Measurements from ENCODE around the gene STX11. TPM values are rescaled to one million over a fixed set of nuclear protein-coding genes. Genes with fewer than 3 reads are reported as not detected.

The STX11 gene
- 15.5 and 15.6 TPM in 2 replicates for total RNA-seq

DNA sequence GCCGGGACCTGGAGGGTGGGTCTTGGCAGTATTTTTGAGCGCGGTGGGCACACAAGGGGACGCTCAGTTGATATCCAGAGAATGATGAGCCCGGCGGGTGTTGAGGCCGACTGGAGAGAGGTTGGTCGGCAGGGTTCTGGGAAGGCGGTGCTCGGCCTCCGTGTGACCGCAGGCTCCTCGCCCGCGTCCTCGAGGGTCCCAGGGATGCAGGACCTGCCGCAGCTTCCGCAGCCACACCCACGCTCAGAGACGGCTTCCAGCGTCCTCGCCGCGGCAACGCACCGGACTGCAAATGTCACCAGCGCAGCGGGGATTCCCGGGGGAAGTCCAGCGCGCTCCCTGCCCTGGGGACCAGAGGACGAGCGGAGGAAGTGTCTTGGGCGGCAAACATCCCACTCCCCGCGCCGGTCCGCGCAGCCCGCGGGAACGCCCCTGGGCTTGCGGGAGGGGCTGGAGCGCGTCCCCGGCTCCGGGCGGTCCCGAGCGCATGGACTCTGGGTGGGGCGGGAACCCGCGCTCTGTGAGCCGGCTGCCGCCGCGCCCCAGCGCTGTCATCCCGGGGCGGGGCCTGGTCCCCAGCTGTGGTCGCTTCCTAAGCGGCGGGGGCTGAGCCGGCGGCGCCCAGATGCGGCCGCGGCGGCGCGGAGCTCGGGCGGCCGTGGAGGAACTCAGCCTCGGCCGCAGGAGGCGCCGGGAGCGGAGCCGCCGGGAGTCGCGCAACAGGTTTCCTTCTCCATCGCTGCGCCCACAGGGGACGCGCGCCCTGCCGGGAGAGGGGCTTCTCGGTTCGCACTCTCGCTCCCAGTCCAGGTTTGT lies at the start of gene STX11:
Gene STX11, plus strand, starts transcription at position 624 of the 816 bp plus-strand sequence. CDS start 36,111 bp downstream, outside the sequence.
- Mint-ChIP-seq H3K36me3 (ENCODE audit: low read depth) (peaks cover 26% of the 10 kb centered on the region), H3K4me3 (peak within 1 kb of the TSS; percentile 89), H3K4me1 (peaks cover 41% of the 10 kb centered on the region), H3K27me3 (no peaks in the 10 kb centered on the region), H3K27ac (peak within 1 kb of the TSS; percentile 96), H3K9me3 (no peaks in the 10 kb centered on the region)
- intact Hi-C loops (cut with micrococcal nuclease), result loop anchor here (2.0 to 10.0 kb wide), 5 partner anchors 45 to 1585 kb away; partner anchors contain the start of genes ADAT2, EPM2A and PEX3
- peak; percentile 95 for DNase-seq

DNA sequence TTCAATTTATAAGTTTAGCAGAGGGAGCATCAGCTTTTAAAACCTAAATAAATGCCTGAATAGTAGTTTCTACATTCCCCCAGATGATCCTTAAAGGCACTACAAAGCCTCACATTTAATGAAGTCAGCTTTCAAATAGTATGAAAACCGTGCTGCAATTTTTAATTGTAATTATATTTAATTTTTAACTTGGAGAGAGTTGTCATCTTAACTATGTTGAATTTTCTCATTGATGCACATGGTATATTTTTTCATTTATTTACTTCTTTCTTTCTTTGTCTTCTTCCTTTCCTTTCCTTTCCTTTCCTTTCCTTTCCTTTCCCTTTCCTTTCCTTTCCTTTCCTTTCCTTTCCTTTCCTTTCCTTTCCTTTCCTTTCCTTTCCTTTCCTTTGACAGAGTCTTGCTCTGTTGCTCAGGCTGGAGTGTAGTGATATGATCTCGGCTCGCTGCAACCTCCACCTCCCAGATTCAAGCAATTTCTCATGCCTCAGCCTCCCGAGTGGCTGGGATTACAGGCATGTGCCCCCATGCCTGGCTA lies 47.2 kb upstream of the STX11 start:
- no peak for DNase-seq
- Mint-ChIP-seq H3K4me3 (no peak overlapping the region), H3K4me1 (peaks cover 7% of the 10 kb centered on the region)

DNA sequence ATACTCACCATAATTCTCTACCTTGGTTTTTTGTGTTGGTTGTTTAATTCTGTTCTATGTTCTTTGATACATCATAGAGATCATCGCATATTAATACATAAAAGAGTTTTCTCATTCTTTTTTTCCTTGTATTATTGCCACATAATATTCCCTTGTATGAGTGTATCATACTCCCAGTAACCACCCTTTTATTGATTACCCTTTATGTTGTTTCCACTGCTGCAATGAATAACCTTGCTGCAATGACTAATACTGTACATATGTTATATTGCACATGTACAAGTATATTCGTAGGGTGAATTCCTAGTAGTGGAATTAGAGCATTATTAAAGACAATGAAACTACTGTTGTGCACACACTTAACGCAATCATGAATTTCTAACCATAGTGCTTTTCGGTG lies 45.8 kb upstream of the STX11 start:
- Mint-ChIP-seq H3K9me3 (no peaks in the 10 kb centered on the region), H3K4me3 (no peak overlapping the region), H3K4me1 (peaks cover 7% of the 10 kb centered on the region), H3K27me3 (peaks cover 6% of the 10 kb centered on the region), H3K36me3 (ENCODE audit: low read depth) (no peaks in the 10 kb centered on the region), H3K27ac (no peak overlapping the region)
- intact Hi-C loops (cut with micrococcal nuclease), result loop anchor here (2.0 to 10.0 kb wide), 4 partner anchors 26 to 1110 kb away; partner anchors contain the start of gene STX11
- no peak for DNase-seq

More for the DNA sequence above, 47.2 kb upstream of the STX11 start:
- intact Hi-C loops (cut with micrococcal nuclease), result loop anchor here (10.0 kb wide), 1 partner anchor 1112 kb away; no protein-coding TSS in a partner anchor
- Mint-ChIP-seq H3K9me3 (no peaks in the 10 kb centered on the region), H3K36me3 (ENCODE audit: low read depth) (no peaks in the 10 kb centered on the region), H3K27me3 (peaks cover 5% of the 10 kb centered on the region), H3K27ac (no peak overlapping the region)

DNA sequence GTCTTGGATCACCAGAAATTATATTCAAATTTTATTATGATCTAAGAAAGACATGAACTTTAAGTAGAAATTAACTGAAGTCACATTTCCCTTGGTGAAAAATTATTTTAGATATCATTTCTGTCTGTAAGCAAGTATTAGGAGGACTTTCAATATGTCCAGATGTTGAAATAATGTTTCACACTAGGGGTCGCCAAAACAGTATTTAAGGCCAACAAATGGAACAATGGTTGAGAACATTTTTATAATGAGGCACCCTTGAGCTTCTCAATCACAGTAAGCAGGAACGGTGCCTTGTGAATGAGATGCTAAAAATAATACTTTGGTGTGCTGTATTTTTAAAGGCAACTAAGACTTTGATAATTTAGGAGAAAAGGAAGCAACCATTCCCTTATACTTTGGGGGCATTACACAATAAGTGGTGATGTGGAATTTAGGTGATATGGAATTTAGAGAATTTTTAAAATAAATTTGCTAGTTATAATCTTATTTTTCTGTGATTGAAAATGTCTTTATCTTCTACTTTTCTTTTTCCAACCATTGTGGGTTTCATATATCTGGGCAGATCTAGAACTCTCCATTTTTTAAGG lies 45.3 kb upstream of the STX11 start:
- DNase-seq, result peak; percentile 87
- no peaks in the 10 kb centered on the region for H3K9me3 Mint-ChIP-seq
- peaks cover 6% of the 10 kb centered on the region for H3K27me3 Mint-ChIP-seq
- H3K4me3 Mint-ChIP-seq, result no peak overlapping the region
- H3K36me3 Mint-ChIP-seq (ENCODE audit: low read depth), result no peaks in the 10 kb centered on the region
- intact Hi-C loops (cut with micrococcal nuclease), result loop anchor here (1.0 to 10.0 kb wide), 6 partner anchors 26 to 1110 kb away; partner anchors contain the start of gene STX11
- H3K27ac Mint-ChIP-seq, result no peak overlapping the region
- H3K4me1 Mint-ChIP-seq, result peaks cover 7% of the 10 kb centered on the region

DNA sequence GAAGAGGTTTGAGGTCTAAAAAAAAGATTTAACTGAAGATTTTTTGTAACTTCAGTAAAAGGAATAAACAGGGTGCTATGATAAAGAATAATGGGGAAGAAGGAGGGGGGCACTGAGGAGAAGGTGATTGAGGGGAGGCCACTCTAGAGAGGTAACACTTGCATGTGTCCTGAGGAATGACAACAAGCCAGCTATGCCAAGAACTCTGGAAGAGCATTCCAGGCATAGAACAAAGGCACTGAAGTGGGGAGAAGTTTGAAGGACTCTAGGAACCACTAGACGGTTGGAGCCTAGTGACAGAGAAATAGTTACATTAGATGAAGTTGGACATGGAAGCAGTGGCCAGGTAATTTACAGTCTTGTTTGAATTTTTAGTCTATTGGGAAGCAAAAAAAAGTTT lies 44.1 kb upstream of the STX11 start:
- Mint-ChIP-seq H3K27ac (no peak overlapping the region), H3K4me3 (no peak overlapping the region)

DNA sequence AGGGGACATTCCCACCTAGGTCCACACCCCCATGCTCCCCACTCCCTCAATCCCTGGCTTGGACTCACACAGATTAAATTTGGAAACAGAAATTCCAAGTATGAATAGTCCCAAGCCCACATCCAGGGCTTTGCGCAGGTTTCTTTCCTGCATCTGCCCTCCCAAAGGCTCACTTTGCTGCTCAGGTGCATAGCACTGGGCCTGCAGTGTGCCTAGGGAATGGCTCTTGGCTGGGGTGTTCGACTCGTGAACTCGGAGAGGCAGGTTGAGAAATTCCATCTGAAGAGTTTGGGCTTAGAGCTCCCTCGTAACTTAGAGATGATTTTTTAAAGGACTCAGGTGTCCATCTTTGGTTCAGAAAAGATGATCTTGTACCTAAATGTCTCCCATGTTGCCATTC lies 40.1 kb upstream of the STX11 start:
- no peak overlapping the region for H3K4me3 Mint-ChIP-seq
- no peak for DNase-seq
- H3K27me3 Mint-ChIP-seq, result peaks cover 5% of the 10 kb centered on the region
- peaks cover 5% of the 10 kb centered on the region for H3K4me1 Mint-ChIP-seq
- no peaks in the 10 kb centered on the region for H3K36me3 Mint-ChIP-seq (ENCODE audit: low read depth)
- no peak overlapping the region for H3K27ac Mint-ChIP-seq
- intact Hi-C loops (cut with micrococcal nuclease), result loop anchor here (5.0 kb wide), 1 partner anchor 252 kb away; no protein-coding TSS in a partner anchor
- H3K9me3 Mint-ChIP-seq, result no peaks in the 10 kb centered on the region

More for the DNA sequence above, 44.1 kb upstream of the STX11 start:
- H3K4me1 Mint-ChIP-seq, result peaks cover 7% of the 10 kb centered on the region
- no peaks in the 10 kb centered on the region for H3K9me3 Mint-ChIP-seq
- no peaks in the 10 kb centered on the region for H3K36me3 Mint-ChIP-seq (ENCODE audit: low read depth)
- intact Hi-C loops (cut with micrococcal nuclease), result loop anchor here (10.0 kb wide), 1 partner anchor 1109 kb away; no protein-coding TSS in a partner anchor
- no peak for DNase-seq
- peaks cover 6% of the 10 kb centered on the region for H3K27me3 Mint-ChIP-seq

DNA sequence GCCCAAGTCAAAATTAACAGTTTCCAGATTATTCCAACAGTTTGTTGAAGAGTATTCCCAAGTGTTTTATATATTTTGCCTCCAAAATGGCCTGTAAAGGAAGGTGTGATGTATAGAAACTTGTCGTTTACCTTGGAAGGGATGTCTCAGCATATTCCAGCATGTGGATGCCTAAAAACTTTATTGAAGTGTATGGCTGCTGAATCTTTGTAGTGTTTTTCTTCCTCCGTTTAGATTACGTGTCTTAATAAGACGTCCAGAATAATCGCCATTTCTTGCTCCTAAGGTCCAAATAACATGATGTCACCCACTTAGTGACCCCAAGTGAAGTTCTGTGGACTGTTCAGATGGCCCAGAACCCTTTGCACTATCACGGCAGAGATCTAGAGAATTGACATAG lies 37.0 kb upstream of the STX11 start:
- no peaks in the 10 kb centered on the region for H3K4me1 Mint-ChIP-seq
- no peaks in the 10 kb centered on the region for H3K36me3 Mint-ChIP-seq (ENCODE audit: low read depth)
- H3K27ac Mint-ChIP-seq, result no peak overlapping the region
- H3K27me3 Mint-ChIP-seq, result peaks cover 7% of the 10 kb centered on the region
- H3K9me3 Mint-ChIP-seq, result no peaks in the 10 kb centered on the region
- H3K4me3 Mint-ChIP-seq, result no peak overlapping the region
- no peak for DNase-seq
- intact Hi-C loops (cut with micrococcal nuclease), result loop anchor here (5.0 kb wide), 1 partner anchor 249 kb away; no protein-coding TSS in a partner anchor

DNA sequence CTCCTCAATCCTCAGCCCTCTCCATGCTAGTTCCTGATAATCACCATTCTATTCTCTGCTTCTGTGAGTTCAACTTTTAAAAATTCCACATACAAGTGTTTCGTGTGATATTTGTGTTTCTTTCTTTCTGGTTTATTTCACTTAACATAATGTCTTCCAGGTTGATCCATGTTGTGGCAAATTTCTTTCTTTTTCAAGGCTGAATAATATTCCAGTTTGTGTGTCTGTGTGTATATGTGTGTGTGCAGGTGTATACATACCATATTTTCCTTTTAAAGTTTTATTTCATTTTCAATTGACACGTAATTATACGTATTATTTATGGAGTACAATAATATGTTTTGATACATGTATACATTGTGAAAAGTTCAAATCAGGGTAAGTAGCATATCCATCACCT lies 35.1 kb upstream of the STX11 start:
- H3K27ac Mint-ChIP-seq, result no peak overlapping the region
- H3K36me3 Mint-ChIP-seq (ENCODE audit: low read depth), result no peaks in the 10 kb centered on the region
- no peaks in the 10 kb centered on the region for H3K4me1 Mint-ChIP-seq
- DNase-seq, result no peak
- intact Hi-C loops (cut with micrococcal nuclease), result no loop called here
- no peaks in the 10 kb centered on the region for H3K9me3 Mint-ChIP-seq
- no peak overlapping the region for H3K4me3 Mint-ChIP-seq
- H3K27me3 Mint-ChIP-seq, result peaks cover 4% of the 10 kb centered on the region

DNA sequence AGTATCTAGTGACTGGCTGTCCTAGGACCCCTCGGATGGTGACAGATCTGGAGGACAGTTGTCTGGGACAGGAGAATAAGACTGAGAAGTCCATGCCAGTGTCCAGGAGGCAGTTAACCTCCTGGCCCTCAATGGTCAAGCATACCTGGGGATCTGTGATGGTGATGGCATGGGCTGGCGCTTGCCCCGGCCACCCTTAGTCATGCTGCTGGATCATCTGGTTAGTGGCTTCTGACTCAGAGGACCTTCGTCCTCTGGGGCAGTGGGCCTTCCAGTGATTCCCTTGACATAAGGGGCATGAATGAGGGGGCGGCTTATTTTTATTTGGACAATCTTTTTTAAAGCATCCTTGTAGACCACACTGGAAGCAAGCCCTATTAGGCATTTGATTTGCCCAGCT lies 30.9 kb upstream of the STX11 start:
- DNase-seq, result no peak
- no peak overlapping the region for H3K27ac Mint-ChIP-seq
- intact Hi-C loops (cut with micrococcal nuclease), result no loop called here
- H3K4me3 Mint-ChIP-seq, result no peak overlapping the region
- no peaks in the 10 kb centered on the region for H3K4me1 Mint-ChIP-seq
- peaks cover 12% of the 10 kb centered on the region for H3K9me3 Mint-ChIP-seq
- no peaks in the 10 kb centered on the region for H3K36me3 Mint-ChIP-seq (ENCODE audit: low read depth)
- peaks cover 8% of the 10 kb centered on the region for H3K27me3 Mint-ChIP-seq

DNA sequence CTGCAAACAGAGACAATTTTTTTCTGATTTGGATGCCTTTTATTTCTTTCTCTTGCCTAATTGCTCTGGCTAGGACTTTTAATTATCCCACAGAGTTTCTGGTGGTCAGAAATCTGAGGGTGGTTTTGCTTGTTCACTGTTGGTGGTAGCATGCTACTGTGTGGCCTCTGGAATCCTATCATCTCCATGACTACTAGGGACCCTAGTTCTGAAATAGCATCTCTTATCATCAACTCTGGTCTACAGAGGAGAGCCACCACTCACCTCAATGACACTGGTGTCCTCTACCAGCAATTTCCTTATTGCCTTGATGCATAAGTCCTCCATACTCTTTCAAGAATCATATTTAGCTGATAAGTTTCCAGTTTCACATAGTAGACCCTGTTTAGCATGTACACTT lies 27.5 kb upstream of the STX11 start:
- Mint-ChIP-seq H3K36me3 (ENCODE audit: low read depth) (no peaks in the 10 kb centered on the region), H3K9me3 (peaks cover 18% of the 10 kb centered on the region), H3K27me3 (peaks cover 8% of the 10 kb centered on the region), H3K4me1 (no peaks in the 10 kb centered on the region), H3K27ac (no peak overlapping the region), H3K4me3 (no peak overlapping the region)
- DNase-seq, result no peak
- intact Hi-C loops (cut with micrococcal nuclease), result no loop called here

DNA sequence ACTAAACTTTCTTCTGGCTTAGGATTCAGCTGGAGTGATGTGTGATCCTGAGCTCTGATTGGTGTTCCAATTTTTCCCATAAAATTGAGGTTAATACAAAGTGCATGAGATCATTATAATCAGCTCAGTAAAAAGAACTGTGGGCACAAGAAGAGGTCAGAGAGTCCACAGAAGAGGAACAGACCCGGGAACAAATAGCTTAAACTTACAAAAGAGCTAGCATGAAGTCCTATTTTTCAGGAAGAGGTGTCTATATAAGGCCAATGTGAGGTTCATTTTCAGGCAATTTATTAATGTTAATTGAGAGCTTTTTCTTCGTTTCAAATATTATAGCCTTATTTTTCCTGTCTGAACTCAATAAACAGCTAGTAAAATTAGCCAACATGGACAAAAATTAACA lies 26.9 kb upstream of the STX11 start:
- intact Hi-C loops (cut with micrococcal nuclease), result no loop called here
- Mint-ChIP-seq H3K9me3 (peaks cover 18% of the 10 kb centered on the region), H3K27ac (no peak overlapping the region), H3K4me3 (no peak overlapping the region), H3K27me3 (peaks cover 6% of the 10 kb centered on the region), H3K4me1 (no peaks in the 10 kb centered on the region), H3K36me3 (ENCODE audit: low read depth) (no peaks in the 10 kb centered on the region)
- DNase-seq, result no peak

DNA sequence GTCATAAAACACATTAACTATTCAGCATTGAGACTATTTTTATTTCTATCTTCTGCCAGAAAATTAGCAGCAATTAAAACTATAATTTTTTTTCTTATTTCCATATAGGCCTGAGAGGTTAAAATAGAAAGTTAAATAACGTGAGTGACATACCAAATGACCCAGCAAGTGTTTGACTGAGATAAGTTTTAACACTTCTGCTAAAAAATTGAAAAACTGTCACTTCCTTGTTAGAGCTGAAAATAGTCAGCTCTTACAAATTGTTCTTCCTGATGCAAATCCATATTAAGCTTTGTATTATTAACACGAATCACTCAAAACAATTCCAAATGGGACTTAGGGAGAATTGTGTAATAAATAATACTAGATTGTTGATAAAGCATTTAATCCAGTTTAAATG lies 26.5 kb upstream of the STX11 start:
- Mint-ChIP-seq H3K36me3 (ENCODE audit: low read depth) (no peaks in the 10 kb centered on the region), H3K27me3 (peaks cover 6% of the 10 kb centered on the region), H3K4me1 (no peaks in the 10 kb centered on the region), H3K9me3 (peaks cover 18% of the 10 kb centered on the region), H3K27ac (no peak overlapping the region), H3K4me3 (no peak overlapping the region)
- DNase-seq, result no peak
- intact Hi-C loops (cut with micrococcal nuclease), result no loop called here

DNA sequence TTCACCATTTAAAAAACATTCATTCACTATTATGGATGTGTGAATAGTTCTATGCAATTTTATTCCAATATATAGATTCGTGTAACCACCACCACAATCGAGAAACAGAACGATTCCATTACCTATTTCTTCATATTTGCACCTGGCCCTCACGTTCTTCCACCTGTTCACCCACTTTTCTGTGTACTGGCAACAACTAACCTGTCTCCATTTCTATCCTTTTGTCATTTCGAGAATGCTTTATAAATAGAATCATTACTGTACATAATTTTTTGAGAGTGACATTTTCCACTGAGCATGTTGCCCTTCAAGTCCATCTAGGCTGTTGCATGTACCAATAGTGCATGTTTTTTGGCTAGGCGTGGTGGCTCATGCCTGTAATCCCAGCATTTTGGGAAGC lies 23.2 kb upstream of the STX11 start:
- Mint-ChIP-seq H3K9me3 (peaks cover 10% of the 10 kb centered on the region), H3K4me3 (no peak overlapping the region)

DNA sequence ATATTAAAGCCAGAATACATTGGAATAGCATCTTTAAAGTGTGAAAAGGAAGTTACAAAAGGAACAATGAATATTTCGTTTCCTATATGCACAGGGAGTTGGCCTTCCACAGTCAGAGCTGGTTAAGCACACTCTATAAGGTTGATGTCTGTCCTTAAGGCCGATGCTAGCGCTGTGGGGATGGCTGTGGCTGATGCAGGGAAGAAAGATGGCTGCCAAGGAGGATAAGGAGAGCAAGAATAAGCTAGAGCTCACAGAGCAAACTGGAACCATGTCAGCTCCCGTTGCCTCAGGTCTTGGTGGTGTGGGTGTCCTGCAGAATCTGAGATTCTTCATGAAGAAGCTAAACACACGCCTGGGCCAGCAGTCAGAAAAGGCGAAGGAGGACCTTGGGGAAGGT lies 20.8 kb upstream of the STX11 start:
- Mint-ChIP-seq H3K27ac (peak overlapping the region; percentile 40), H3K36me3 (ENCODE audit: low read depth) (no peaks in the 10 kb centered on the region), H3K9me3 (peaks cover 13% of the 10 kb centered on the region), H3K4me1 (peaks cover 19% of the 10 kb centered on the region), H3K27me3 (peaks cover 3% of the 10 kb centered on the region), H3K4me3 (no peak overlapping the region)
- intact Hi-C loops (cut with micrococcal nuclease), result no loop called here
- DNase-seq, result peak; percentile 37

More for the DNA sequence above, 23.2 kb upstream of the STX11 start:
- intact Hi-C loops (cut with micrococcal nuclease), result no loop called here
- H3K27ac Mint-ChIP-seq, result no peak overlapping the region
- peaks cover 6% of the 10 kb centered on the region for H3K27me3 Mint-ChIP-seq
- peaks cover 17% of the 10 kb centered on the region for H3K4me1 Mint-ChIP-seq
- no peaks in the 10 kb centered on the region for H3K36me3 Mint-ChIP-seq (ENCODE audit: low read depth)
- no peak for DNase-seq
